CD4-positive, alpha-beta T cell (primary cell): ENCODE results near the gene BTBD1. TPM values are rescaled to one million over a fixed set of nuclear protein-coding genes. Genes with fewer than 3 reads are reported as not detected.

Source experiments
- ATAC-seq: fragments of 200-7000 bp; cut with Tn5 transposase; one replicate; pipeline ENCODE4 v1.10.0; 2022; ENCODE audit warnings: mild to moderate bottlenecking; ENCODE audit not compliant: poor library complexity
- CTCF ChIA-PET: fragments of 350-600 bp; sonication (Branson Sonifier 250); formaldehyde crosslinking; loops from one replicate; lab custom pipeline; 2021; ENCODE audit warnings: antibody characterized with exemption, inconsistent platforms; lab: Charles Lee
- POLR2A ChIA-PET: fragments of 350-600 bp; sonication (Branson Sonifier 250); formaldehyde crosslinking; loops from one replicate; lab custom pipeline; 2021; ENCODE audit warnings: antibody characterized with exemption, inconsistent platforms; lab: Charles Lee
- DNase-seq, 14 experiments: peaks; one replicate each; pipeline ENCODE4 v3.0.0-alpha.2; 2013 to 2020; ENCODE audit warnings: mixed read lengths in 2 of 14
- H3K27ac ChIP-seq, 2 donors: one replicate each; pipeline versions ENCODE4 v1.5.1 to v1.7.0; 2013; ENCODE audit warnings: low read length in 2 of 2, low read depth in 1 of 2, mild to moderate bottlenecking in 1 of 2
- H3K27me3 ChIP-seq, 2 experiments: 1 replicate in 1 of 2; 2 replicates in 1 of 2; pipeline versions ENCODE4 v1.6.1 to v1.7.0; 2013; ENCODE audit warnings: low read length in 2 of 2, control low read depth in 1 of 2, mild to moderate bottlenecking in 1 of 2, moderate library complexity in 1 of 2; ENCODE audit not compliant: insufficient read depth in 2 of 2, control insufficient read depth in 1 of 2
- H3K36me3 ChIP-seq: one replicate; pipeline ENCODE4 v1.6.1; 2013; ENCODE audit warnings: low read length, control low read depth; ENCODE audit not compliant: insufficient read depth
- H3K4me1 ChIP-seq: one replicate; pipeline ENCODE4 v1.6.1; 2013; ENCODE audit warnings: low read length, control low read depth; ENCODE audit not compliant: insufficient read depth
- H3K4me3 ChIP-seq: one replicate; pipeline ENCODE4 v1.5.1; 2013; ENCODE audit warnings: mild to moderate bottlenecking, low read length, moderate library complexity
- H3K9me3 ChIP-seq, 2 experiments: 1 replicate in 1 of 2; 2 replicates in 1 of 2; pipeline versions ENCODE4 v1.6.1 to v1.7.0; 2013; ENCODE audit warnings: low read length in 2 of 2, mild to moderate bottlenecking in 2 of 2, control low read depth in 1 of 2, moderate library complexity in 1 of 2; ENCODE audit not compliant: control insufficient read depth in 1 of 2, insufficient read depth in 1 of 2
- H3K27ac Mint-ChIP-seq: one replicate; pipeline ENCODE4 v1.8.0; 2020; ENCODE audit warnings: mixed read lengths
- H3K27me3 Mint-ChIP-seq: one replicate; pipeline ENCODE4 v1.8.0; 2021; ENCODE audit warnings: mixed read lengths
- H3K36me3 Mint-ChIP-seq: one replicate; pipeline ENCODE4 v1.8.0; 2021; ENCODE audit warnings: low read depth, mixed read lengths
- H3K4me1 Mint-ChIP-seq: one replicate; pipeline ENCODE4 v1.8.0; 2021; ENCODE audit warnings: low read depth, mixed read lengths
- H3K4me3 Mint-ChIP-seq: one replicate; pipeline ENCODE4 v1.8.0; 2020; ENCODE audit warnings: mild to moderate bottlenecking, mixed read lengths
- H3K9me3 Mint-ChIP-seq: one replicate; pipeline ENCODE4 v1.8.0; 2020; ENCODE audit warnings: mixed read lengths
- intact Hi-C, 2 experiments: fragments of 100-400 bp; cut with DNase I in 1 of 2; cut with micrococcal nuclease in 1 of 2; formaldehyde crosslinking; loops; one replicate each; pipeline versions ENCODE4 v1.15.1 to v1.9.0; 2023 to 2025; cut with DNase I, micrococcal nuclease
- total RNA-seq, 174 experiments: library from RNA in 2 of 174; stranded (reverse) in 2 of 174; gene quantifications; one replicate each; pipeline ENCODE4 v1.2.3 and lab custom pipeline; 2021 to 2026
- TF ChIP-seq, protein P1 (sequence below): fragments of 200-600 bp; IDR thresholded peaks from one replicate; pipeline ENCODE4 v1.8.0; 2022; ENCODE audit warnings: antibody characterized with exemption, mild to moderate bottlenecking

BTBD1 gene
- total RNA-seq, 2 experiments from 2014 or later, result 26.3 to 27.5 TPM

DNA sequence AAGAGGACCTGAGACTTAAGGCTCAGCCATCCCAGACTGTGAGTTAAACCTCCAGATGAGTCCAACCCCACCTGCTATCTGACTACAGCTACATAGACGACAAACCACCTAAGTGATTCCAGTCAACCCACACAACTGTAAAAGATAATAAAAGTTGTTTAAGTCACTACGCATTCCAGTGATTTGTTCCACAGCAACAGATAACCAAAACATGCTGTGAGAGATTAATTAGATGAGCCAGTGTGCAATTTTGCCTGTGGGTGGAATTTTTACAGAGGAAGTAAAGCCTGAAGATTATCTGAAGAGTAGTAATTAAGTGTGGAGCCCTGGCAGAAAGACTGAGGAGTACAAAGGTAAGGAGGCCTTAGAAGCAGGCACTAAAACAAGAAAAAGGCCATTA is 5.4 kb downstream of the BTBD1 start:
- Mint-ChIP-seq H3K27ac (no peak overlapping the region), H3K27me3 (no peaks in the 10 kb centered on the region), H3K9me3 (no peaks in the 10 kb centered on the region), H3K4me1 (peaks cover 23% of the 10 kb centered on the region), H3K4me3 (no peak overlapping the region), H3K36me3 (peaks cover 32% of the 10 kb centered on the region)
- no peaks in the 10 kb centered on the region for H3K27me3 ChIP-seq
- H3K4me3 ChIP-seq, result no peak overlapping the region
- no peak for ATAC-seq
- H3K36me3 ChIP-seq, result peaks cover 11% of the 10 kb centered on the region
- POLR2A ChIA-PET, result no interaction called here
- H3K4me1 ChIP-seq, result peaks cover 39% of the 10 kb centered on the region
- no peak for DNase-seq
- CTCF ChIA-PET, result no interaction called here
- H3K9me3 ChIP-seq, result no peaks in the 10 kb centered on the region
- no peak overlapping the region for H3K27ac ChIP-seq
- intact Hi-C loops, result loop anchor here (10.0 kb wide), 2 partner anchors 47 to 387 kb away; partner anchors contain the start of gene C15orf40 (in 1 of the 2)
- TF ChIP-seq, protein P1, sequence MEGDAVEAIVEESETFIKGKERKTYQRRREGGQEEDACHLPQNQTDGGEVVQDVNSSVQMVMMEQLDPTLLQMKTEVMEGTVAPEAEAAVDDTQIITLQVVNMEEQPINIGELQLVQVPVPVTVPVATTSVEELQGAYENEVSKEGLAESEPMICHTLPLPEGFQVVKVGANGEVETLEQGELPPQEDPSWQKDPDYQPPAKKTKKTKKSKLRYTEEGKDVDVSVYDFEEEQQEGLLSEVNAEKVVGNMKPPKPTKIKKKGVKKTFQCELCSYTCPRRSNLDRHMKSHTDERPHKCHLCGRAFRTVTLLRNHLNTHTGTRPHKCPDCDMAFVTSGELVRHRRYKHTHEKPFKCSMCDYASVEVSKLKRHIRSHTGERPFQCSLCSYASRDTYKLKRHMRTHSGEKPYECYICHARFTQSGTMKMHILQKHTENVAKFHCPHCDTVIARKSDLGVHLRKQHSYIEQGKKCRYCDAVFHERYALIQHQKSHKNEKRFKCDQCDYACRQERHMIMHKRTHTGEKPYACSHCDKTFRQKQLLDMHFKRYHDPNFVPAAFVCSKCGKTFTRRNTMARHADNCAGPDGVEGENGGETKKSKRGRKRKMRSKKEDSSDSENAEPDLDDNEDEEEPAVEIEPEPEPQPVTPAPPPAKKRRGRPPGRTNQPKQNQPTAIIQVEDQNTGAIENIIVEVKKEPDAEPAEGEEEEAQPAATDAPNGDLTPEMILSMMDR, result no peak

DNA sequence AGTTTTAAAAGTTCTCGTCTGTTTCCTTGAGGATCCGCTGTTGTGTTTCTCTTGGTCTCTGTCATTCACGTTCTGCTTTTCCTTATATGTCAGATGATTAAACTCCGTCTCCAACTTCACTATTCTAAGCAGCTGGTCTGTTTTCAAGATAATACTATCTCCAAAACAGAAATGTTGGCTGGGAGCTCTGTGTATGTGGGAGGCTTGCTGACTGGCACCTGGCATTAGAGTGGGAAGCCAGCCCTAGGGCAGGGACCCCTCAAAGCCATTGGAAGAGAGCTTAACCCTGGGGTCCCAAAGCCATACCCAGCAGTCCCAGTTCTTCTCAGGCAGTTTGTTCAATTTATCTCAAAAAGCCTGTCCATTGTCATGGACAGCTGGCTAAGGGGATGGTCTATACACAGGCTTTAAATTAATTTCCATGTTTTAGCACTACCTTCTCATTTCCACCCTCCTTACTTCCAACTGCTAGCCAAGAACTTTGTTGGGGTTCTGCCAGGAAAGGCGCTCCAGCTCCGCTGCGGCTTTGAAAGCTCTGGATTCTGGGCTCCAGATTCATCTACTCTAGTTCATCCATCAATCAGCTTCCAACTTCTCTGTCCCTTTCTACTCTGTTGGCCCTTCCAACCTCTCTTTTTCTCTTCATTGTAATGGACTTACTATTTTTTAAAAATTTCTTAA is 9.2 kb downstream of the BTBD1 start:
- Histone ChIP-seq H3K27ac (no peak overlapping the region), H3K9me3 (no peaks in the 10 kb centered on the region), H3K4me1 (peaks cover 27% of the 10 kb centered on the region), H3K4me3 (no peak overlapping the region), H3K27me3 (no peaks in the 10 kb centered on the region), H3K36me3 (peaks cover 42% of the 10 kb centered on the region)
- H3K4me3 Mint-ChIP-seq, result no peak overlapping the region
- peaks cover 26% of the 10 kb centered on the region for H3K4me1 Mint-ChIP-seq
- no peaks in the 10 kb centered on the region for H3K27me3 Mint-ChIP-seq
- H3K36me3 Mint-ChIP-seq, result peaks cover 53% of the 10 kb centered on the region
- ChIA-PET CTCF (interaction anchor here (1.3 kb wide), 1 partner anchor 12 kb away, joined by 4 read pairs; no protein-coding TSS in a partner anchor), POLR2A (no interaction called here)
- ATAC-seq (no peak), DNase-seq (no peak)
- intact Hi-C loops, result no loop called here
- no peak overlapping the region for H3K27ac Mint-ChIP-seq
- TF ChIP-seq, protein P1, result no peak
- H3K9me3 Mint-ChIP-seq, result no peaks in the 10 kb centered on the region

DNA sequence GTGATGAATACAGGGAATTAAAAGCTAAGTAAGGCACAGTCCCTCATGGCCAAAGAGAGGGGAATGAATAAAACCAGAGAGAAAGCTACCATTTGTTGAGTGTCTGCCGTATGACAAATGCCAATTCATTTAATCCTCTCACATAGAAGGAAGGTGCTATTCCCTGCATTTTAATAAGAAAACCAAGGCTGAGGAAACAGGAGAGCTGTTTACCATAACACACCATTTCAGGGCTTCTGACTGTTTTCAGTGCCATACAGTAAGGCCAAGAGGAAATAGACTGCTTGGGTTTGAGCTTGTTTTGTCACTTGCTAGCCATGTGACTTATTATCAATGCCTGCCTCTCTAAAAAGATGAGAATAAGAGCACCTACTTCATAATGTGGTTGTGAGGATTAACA is 10.1 kb downstream of the BTBD1 start:
- H3K27ac Mint-ChIP-seq, result no peak overlapping the region
- H3K9me3 Mint-ChIP-seq, result no peaks in the 10 kb centered on the region
- Histone ChIP-seq H3K27me3 (no peaks in the 10 kb centered on the region), H3K4me3 (no peak overlapping the region), H3K9me3 (no peaks in the 10 kb centered on the region), H3K27ac (no peak overlapping the region), H3K36me3 (peaks cover 43% of the 10 kb centered on the region), H3K4me1 (peaks cover 27% of the 10 kb centered on the region)
- peaks cover 59% of the 10 kb centered on the region for H3K36me3 Mint-ChIP-seq
- H3K27me3 Mint-ChIP-seq, result no peaks in the 10 kb centered on the region
- TF ChIP-seq, protein P1, result no peak
- H3K4me3 Mint-ChIP-seq, result no peak overlapping the region
- peaks cover 26% of the 10 kb centered on the region for H3K4me1 Mint-ChIP-seq
- DNase-seq (no peak), ATAC-seq (no peak)
- ChIA-PET POLR2A (interaction anchor here (0.6 kb wide), 1 partner anchor 23 kb away, joined by 3 read pairs; no protein-coding TSS in a partner anchor), CTCF (interaction anchor here (1.3 kb wide), 1 partner anchor 11 kb away, joined by 4 read pairs; no protein-coding TSS in a partner anchor)
- intact Hi-C loops, result no loop called here
